ENCODE results near the gene PDZD2.

- TF ChIP-seq, protein P1, sequence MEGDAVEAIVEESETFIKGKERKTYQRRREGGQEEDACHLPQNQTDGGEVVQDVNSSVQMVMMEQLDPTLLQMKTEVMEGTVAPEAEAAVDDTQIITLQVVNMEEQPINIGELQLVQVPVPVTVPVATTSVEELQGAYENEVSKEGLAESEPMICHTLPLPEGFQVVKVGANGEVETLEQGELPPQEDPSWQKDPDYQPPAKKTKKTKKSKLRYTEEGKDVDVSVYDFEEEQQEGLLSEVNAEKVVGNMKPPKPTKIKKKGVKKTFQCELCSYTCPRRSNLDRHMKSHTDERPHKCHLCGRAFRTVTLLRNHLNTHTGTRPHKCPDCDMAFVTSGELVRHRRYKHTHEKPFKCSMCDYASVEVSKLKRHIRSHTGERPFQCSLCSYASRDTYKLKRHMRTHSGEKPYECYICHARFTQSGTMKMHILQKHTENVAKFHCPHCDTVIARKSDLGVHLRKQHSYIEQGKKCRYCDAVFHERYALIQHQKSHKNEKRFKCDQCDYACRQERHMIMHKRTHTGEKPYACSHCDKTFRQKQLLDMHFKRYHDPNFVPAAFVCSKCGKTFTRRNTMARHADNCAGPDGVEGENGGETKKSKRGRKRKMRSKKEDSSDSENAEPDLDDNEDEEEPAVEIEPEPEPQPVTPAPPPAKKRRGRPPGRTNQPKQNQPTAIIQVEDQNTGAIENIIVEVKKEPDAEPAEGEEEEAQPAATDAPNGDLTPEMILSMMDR (IDR thresholded peaks at IDR 0.05) = no peak
- no peak for TF ChIP-seq POLR2A (IDR thresholded peaks at IDR 0.05)
These were observed 181.1 kb downstream of the PDZD2 start for GRCh38 chr5:31819926-31820516.

All from heart left ventricle (tissue), 13 donors.